Subcutaneous preadipocyte (primary cell): ENCODE data around the gene S100G. TPM values are rescaled to one million over a fixed set of nuclear protein-coding genes. Genes with fewer than 3 reads are reported as not detected.

ENCODE experiments used
- small RNA-seq: library from RNA; depleted of rRNA; stranded (forward); fragments of <200 nt; gene quantifications from one replicate; pipeline ENCODE3, GENCODE V24; 2012
- total RNA-seq: library from RNA; depleted of rRNA; stranded (reverse); fragments of >200 nt; gene quantifications from 2 replicates; pipeline ENCODE4 v1.2.3, GENCODE V29; 2012

Gene S100G, protein sequence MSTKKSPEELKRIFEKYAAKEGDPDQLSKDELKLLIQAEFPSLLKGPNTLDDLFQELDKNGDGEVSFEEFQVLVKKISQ
- not detected in 2 replicates for total RNA-seq

DNA sequence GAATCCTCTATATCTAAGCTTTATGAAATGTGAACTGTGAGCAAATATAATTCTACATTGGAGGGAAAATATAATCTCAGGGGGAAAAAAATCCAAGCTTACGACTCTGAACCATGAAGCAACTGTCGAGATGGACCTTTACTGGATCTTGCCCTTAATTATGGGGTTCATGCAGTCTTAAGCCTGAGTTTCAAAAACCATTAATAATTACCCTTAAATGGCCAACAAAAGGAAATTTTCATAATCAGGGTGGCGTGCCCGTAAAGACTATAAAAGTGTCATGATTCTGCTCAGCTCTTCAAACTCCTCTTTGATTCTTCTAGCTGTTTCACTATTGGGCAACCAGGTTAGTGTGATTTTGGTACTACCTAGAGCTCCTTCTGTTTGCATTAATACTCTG, at the start of gene S100G:
TSS of gene S100G (plus strand) at position 301 of the 400 bp plus-strand sequence. CDS start 849 bp downstream, outside the sequence.

Small RNA genes lying within 50 kb of the gene (small RNA-seq; reads per million reads assigned to genes)
- gene MIR548AM: not detected

Other genes with a start within 250 kb of the S100G start
- gene CTPS2, start 62.5 kb downstream of the S100G start, total RNA-seq: 6.6 and 10.6 TPM in 2 replicates
- gene SYAP1, start 69.5 kb downstream of the S100G start, total RNA-seq: 29.0 and 38.5 TPM in 2 replicates
- gene TXLNG, start 136.3 kb downstream of the S100G start, total RNA-seq: 10.3 and 14.7 TPM in 2 replicates
- 102 and 129 TPM in 2 replicates for gene RBBP7, start 220.2 kb downstream of the S100G start, total RNA-seq